Stimulated activated naive CD4-positive, alpha-beta T cell treated with Interleukin-2 at 50 U/mL for 16 hours (primary cell): ENCODE results near the gene DCUN1D2.
"Not testable (repeated sequence)": the region's sequence is repeated elsewhere in the genome, so short reads cannot be mapped to it uniquely, and the experiment has no call there.

Experiments used
- DNase-seq: peaks from one replicate; lab custom pipeline; 2025; lab: John Stamatoyannopoulos, UW

Gene DCUN1D2

GRCh38 chr13:113490496-113491417, at the start of gene DCUN1D2:
TSS of gene DCUN1D2 (minus strand) at chr13:113490711. CDS start at chr13:113490669, 42 bp downstream.
- DNase-seq: peak; percentile 77

GRCh38 chr13:113539822-113540221, 49.3 kb upstream of the DCUN1D2 start:
- no peak for DNase-seq

- no peak for DNase-seq
Measured at GRCh38 chr13:113539176-113539575, 48.7 kb upstream of the DCUN1D2 start.

- DNase-seq: no peak
Measured at GRCh38 chr13:113538689-113539058, 48.2 kb upstream of the DCUN1D2 start.

- no peak for DNase-seq
Measured at GRCh38 chr13:113537909-113538688, 47.6 kb upstream of the DCUN1D2 start.

- DNase-seq: no peak
Measured at GRCh38 chr13:113537205-113537604, 46.7 kb upstream of the DCUN1D2 start.

- DNase-seq: no peak
Measured at GRCh38 chr13:113536461-113537110, 46.1 kb upstream of the DCUN1D2 start.

GRCh38 chr13:113535381-113535781, 44.9 kb upstream of the DCUN1D2 start:
- no peak for DNase-seq

- DNase-seq: no peak
Measured at GRCh38 chr13:113534236-113534860, 43.8 kb upstream of the DCUN1D2 start.

- DNase-seq: no peak
Measured at GRCh38 chr13:113533161-113533840, 42.8 kb upstream of the DCUN1D2 start.

- no peak for DNase-seq
Measured at GRCh38 chr13:113532156-113532806, 41.8 kb upstream of the DCUN1D2 start.

GRCh38 chr13:113531041-113531873, 40.7 kb upstream of the DCUN1D2 start:
- no peak for DNase-seq

GRCh38 chr13:113528813-113529180, 38.3 kb upstream of the DCUN1D2 start:
- no peak for DNase-seq

- no peak for DNase-seq
Measured at GRCh38 chr13:113528101-113528812, 37.7 kb upstream of the DCUN1D2 start.

GRCh38 chr13:113527272-113527958, 36.9 kb upstream of the DCUN1D2 start:
- no peak for DNase-seq

- no peak for DNase-seq
Measured at GRCh38 chr13:113526466-113527220, 36.1 kb upstream of the DCUN1D2 start.

GRCh38 chr13:113522438-113522837, 31.9 kb upstream of the DCUN1D2 start:
- DNase-seq: not testable (repeated sequence)

- no peak for DNase-seq
Measured at GRCh38 chr13:113520571-113520970, 30.1 kb upstream of the DCUN1D2 start.
